H1 (cell line): ENCODE results near the gene SCRG1.

Experiments
- CHD2 ChIP-seq: IDR thresholded peaks from 2 replicates; pipeline ENCODE4 v1.6.1; 2012; ENCODE audit warnings: low read length, improper control_type of control experiment
- CTCF ChIP-seq, 3 experiments: IDR thresholded peaks; 1 replicate in 2 of 3; 2 replicates in 1 of 3; pipeline versions ENCODE4 v1.5.1 to v1.6.1; 2011; ENCODE audit warnings: low read length in 3 of 3, mild to moderate bottlenecking in 3 of 3, inconsistent platforms in 2 of 3, low read depth in 1 of 3, moderate library complexity in 1 of 3; ENCODE audit not compliant: insufficient read depth in 1 of 3; ENCODE audit errors: control extremely low read depth in 1 of 3
- EGR1 ChIP-seq: IDR thresholded peaks from 2 replicates; pipeline ENCODE4 v1.6.1; 2011; ENCODE audit warnings: low read depth, low read length, borderline replicate concordance
- GABPA ChIP-seq: IDR thresholded peaks from 2 replicates; pipeline ENCODE4 v1.6.1; 2011; ENCODE audit warnings: mild to moderate bottlenecking, low read length, moderate library complexity, borderline replicate concordance; ENCODE audit not compliant: insufficient read depth
- HDAC6 ChIP-seq: IDR thresholded peaks from one replicate; pipeline ENCODE4 v1.7.1; 2012; ENCODE audit warnings: low read depth, mild to moderate bottlenecking, inconsistent platforms, low read length, moderate library complexity
- KDM1A ChIP-seq: fragments of 200-600, 300-600 bp; sonication (generic); IDR thresholded peaks from 2 replicates; pipeline ENCODE4 v1.7.1; 2016; ENCODE audit warnings: mild to moderate bottlenecking, low read length, borderline replicate concordance
- POLR2A ChIP-seq, 2 experiments: IDR thresholded peaks; 1 replicate in 1 of 2; 2 replicates in 1 of 2; pipeline ENCODE4 v1.6.1; 2011; ENCODE audit warnings: low read depth in 2 of 2, low read length in 2 of 2, mild to moderate bottlenecking in 2 of 2; ENCODE audit errors: control extremely low read depth in 1 of 2
- POLR2AphosphoS5 ChIP-seq: IDR thresholded peaks from 2 replicates; pipeline ENCODE4 v1.6.1; 2011; ENCODE audit warnings: low read depth, low read length
- SIN3A ChIP-seq, 2 experiments: IDR thresholded peaks in 1 of 2; conservative IDR thresholded peaks in 1 of 2; 2 replicates each; pipeline ENCODE4 v1.6.1; 2011 to 2012; ENCODE audit warnings: low read length in 2 of 2, improper control_type of control experiment in 1 of 2, low read depth in 1 of 2, mild to moderate bottlenecking in 1 of 2
- SP4 ChIP-seq: IDR thresholded peaks from 2 replicates; pipeline ENCODE4 v1.6.1; 2012; ENCODE audit warnings: low read length, inconsistent platforms
- USF2 ChIP-seq: IDR thresholded peaks from 2 replicates; pipeline ENCODE4 v1.6.1; 2011; ENCODE audit warnings: low read length, improper control_type of control experiment
- ZNF274 ChIP-seq: IDR thresholded peaks from 2 replicates; pipeline ENCODE4 v1.7.0; 2012; ENCODE audit warnings: low read length, borderline replicate concordance; ENCODE audit errors: extremely low read depth

GRCh38 chr4:173391701-173392100 is 7.2 kb downstream of the SCRG1 start:
- TF ChIP-seq CTCF (IDR thresholded peaks at IDR 0.05; ENCODE audit: control extremely low read depth in 1 of 3, insufficient read depth in 1 of 3, low read depth in 1 of 3, low read length in 3 of 3) (no peak), POLR2A (IDR thresholded peaks at IDR 0.05; ENCODE audit: control extremely low read depth in 1 of 2, low read depth in 2 of 2, low read length in 2 of 2) (no peak), CHD2 (no peak), EGR1 (no peak), POLR2AphosphoS5 (no peak), GABPA (no peak), SIN3A (conservative IDR thresholded peaks at IDR 0.05 in 1 of 2, IDR thresholded peaks at IDR 0.05 in 1 of 2; ENCODE audit: low read depth in 1 of 2, low read length in 2 of 2) (no peak), USF2 (no peak), SP4 (no peak), HDAC6 (no peak), ZNF274 (no peak), KDM1A (no peak)
